ENCODE measurements around the gene VPS26B. TPM values are rescaled to one million over a fixed set of nuclear protein-coding genes. Genes with fewer than 3 reads are reported as not detected.

The VPS26B gene
- total and polyA plus RNA-seq, 2 experiments from 2014 or later: 10.1 to 29.1 TPM

- peaks cover 74% of the 10 kb centered on the region for H3K36me3 Mint-ChIP-seq (ENCODE audit: low read depth)
- Histone ChIP-seq H2AFZ (no peak overlapping the region), H3K4me1 (ENCODE audit: insufficient read depth) (0 out of 2 replicates have a peak, but pooled peaks cover 2% of the 10 kb centered on the region), H4K20me1 (replicated peaks; ENCODE audit: insufficient read depth) (peaks cover 9% of the 10 kb centered on the region), H3K36me3 (ENCODE audit: insufficient read depth) (peaks cover 49% of the 10 kb centered on the region), H3K4me2 (no peak overlapping the region), H3K79me2 (replicated peaks; ENCODE audit: insufficient read depth) (peaks cover 36% of the 10 kb centered on the region), H3K27me3 (ENCODE audit: insufficient read depth) (no peaks in the 10 kb centered on the region), H3K27ac (ENCODE audit: low read depth) (no peak overlapping the region), H3F3A (replicated peaks; ENCODE audit: low read depth) (no peaks in the 10 kb centered on the region), H3K4me3 (no peak overlapping the region), H3K9me2 (ENCODE audit: insufficient read depth) (no peaks in the 10 kb centered on the region)
- ATAC-seq (no peak), DNase-seq (ENCODE audit: low spot score) (no peak)
- no peaks in the 10 kb centered on the region for H3K9me3 Mint-ChIP-seq
- no peak overlapping the region for H3K27ac Mint-ChIP-seq
- peaks cover 13% of the 10 kb centered on the region for H3K4me1 Mint-ChIP-seq
- TF ChIP-seq POLR2AphosphoS5 (IDR thresholded peaks at IDR 0.05; ENCODE audit: low read depth): no peak
- no peak for TF ChIP-seq EZH2phosphoT487 (IDR thresholded peaks at IDR 0.05; ENCODE audit: unreplicated experiment)
- TF ChIP-seq, protein P1, sequence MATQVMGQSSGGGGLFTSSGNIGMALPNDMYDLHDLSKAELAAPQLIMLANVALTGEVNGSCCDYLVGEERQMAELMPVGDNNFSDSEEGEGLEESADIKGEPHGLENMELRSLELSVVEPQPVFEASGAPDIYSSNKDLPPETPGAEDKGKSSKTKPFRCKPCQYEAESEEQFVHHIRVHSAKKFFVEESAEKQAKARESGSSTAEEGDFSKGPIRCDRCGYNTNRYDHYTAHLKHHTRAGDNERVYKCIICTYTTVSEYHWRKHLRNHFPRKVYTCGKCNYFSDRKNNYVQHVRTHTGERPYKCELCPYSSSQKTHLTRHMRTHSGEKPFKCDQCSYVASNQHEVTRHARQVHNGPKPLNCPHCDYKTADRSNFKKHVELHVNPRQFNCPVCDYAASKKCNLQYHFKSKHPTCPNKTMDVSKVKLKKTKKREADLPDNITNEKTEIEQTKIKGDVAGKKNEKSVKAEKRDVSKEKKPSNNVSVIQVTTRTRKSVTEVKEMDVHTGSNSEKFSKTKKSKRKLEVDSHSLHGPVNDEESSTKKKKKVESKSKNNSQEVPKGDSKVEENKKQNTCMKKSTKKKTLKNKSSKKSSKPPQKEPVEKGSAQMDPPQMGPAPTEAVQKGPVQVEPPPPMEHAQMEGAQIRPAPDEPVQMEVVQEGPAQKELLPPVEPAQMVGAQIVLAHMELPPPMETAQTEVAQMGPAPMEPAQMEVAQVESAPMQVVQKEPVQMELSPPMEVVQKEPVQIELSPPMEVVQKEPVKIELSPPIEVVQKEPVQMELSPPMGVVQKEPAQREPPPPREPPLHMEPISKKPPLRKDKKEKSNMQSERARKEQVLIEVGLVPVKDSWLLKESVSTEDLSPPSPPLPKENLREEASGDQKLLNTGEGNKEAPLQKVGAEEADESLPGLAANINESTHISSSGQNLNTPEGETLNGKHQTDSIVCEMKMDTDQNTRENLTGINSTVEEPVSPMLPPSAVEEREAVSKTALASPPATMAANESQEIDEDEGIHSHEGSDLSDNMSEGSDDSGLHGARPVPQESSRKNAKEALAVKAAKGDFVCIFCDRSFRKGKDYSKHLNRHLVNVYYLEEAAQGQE (IDR thresholded peaks at IDR 0.05; ENCODE audit: unreplicated experiment): no peak
- TF ChIP-seq, protein P2, sequence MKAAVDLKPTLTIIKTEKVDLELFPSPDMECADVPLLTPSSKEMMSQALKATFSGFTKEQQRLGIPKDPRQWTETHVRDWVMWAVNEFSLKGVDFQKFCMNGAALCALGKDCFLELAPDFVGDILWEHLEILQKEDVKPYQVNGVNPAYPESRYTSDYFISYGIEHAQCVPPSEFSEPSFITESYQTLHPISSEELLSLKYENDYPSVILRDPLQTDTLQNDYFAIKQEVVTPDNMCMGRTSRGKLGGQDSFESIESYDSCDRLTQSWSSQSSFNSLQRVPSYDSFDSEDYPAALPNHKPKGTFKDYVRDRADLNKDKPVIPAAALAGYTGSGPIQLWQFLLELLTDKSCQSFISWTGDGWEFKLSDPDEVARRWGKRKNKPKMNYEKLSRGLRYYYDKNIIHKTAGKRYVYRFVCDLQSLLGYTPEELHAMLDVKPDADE (IDR thresholded peaks at IDR 0.05): no peak
- no peak for TF ChIP-seq STAT1 (IDR thresholded peaks at IDR 0.05; ENCODE audit: unreplicated experiment)
- TF ChIP-seq NANOG (IDR thresholded peaks at IDR 0.05; ENCODE audit: borderline replicate concordance): no peak
- TF ChIP-seq, protein P3, sequence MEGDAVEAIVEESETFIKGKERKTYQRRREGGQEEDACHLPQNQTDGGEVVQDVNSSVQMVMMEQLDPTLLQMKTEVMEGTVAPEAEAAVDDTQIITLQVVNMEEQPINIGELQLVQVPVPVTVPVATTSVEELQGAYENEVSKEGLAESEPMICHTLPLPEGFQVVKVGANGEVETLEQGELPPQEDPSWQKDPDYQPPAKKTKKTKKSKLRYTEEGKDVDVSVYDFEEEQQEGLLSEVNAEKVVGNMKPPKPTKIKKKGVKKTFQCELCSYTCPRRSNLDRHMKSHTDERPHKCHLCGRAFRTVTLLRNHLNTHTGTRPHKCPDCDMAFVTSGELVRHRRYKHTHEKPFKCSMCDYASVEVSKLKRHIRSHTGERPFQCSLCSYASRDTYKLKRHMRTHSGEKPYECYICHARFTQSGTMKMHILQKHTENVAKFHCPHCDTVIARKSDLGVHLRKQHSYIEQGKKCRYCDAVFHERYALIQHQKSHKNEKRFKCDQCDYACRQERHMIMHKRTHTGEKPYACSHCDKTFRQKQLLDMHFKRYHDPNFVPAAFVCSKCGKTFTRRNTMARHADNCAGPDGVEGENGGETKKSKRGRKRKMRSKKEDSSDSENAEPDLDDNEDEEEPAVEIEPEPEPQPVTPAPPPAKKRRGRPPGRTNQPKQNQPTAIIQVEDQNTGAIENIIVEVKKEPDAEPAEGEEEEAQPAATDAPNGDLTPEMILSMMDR (conservative IDR thresholded peaks at IDR 0.05; ENCODE audit: low read depth in 2 of 2): no peak
- TF ChIP-seq ZNF462 (CRISPR knock-in tag; IDR thresholded peaks at IDR 0.05): no peak
- TF ChIP-seq CREB1 (CRISPR knock-in tag; IDR thresholded peaks at IDR 0.05; ENCODE audit: low read depth): no peak
- TF ChIP-seq ZNF114 (CRISPR knock-in tag; IDR thresholded peaks at IDR 0.05): no peak
- TF ChIP-seq JUNB (IDR thresholded peaks at IDR 0.05; ENCODE audit: unreplicated experiment): no peak
- H3K4me3 Mint-ChIP-seq: no peak overlapping the region
- peaks cover 2% of the 10 kb centered on the region for H3K27me3 Mint-ChIP-seq (ENCODE audit: insufficient read depth, low read depth, poor library complexity)
Observed at GRCh38 chr11:134260503-134260902, 36.0 kb downstream of the VPS26B start.
